ENCODE data around the gene FITM2.

Gene FITM2

DNA sequence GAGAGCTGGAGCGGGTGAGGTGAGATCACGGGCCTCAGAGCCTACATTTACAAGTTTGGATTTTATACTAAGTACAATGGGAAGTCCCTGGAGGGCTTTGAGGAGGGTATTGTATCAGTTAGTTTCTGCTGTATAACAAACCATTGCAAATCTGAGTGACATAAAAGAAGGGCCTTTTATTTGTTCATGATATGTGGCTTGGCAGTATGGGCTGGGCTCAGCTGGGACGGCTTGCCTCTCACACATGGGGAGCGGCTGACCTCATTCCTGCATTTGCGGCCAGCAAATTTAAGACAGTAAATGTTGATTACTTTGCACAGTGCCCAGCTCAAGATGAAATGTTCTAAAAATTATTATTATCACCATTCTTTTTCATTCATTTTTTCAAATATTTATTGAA is 42.2 kb downstream of the FITM2 start (continued):
- TF ChIP-seq, protein P1, sequence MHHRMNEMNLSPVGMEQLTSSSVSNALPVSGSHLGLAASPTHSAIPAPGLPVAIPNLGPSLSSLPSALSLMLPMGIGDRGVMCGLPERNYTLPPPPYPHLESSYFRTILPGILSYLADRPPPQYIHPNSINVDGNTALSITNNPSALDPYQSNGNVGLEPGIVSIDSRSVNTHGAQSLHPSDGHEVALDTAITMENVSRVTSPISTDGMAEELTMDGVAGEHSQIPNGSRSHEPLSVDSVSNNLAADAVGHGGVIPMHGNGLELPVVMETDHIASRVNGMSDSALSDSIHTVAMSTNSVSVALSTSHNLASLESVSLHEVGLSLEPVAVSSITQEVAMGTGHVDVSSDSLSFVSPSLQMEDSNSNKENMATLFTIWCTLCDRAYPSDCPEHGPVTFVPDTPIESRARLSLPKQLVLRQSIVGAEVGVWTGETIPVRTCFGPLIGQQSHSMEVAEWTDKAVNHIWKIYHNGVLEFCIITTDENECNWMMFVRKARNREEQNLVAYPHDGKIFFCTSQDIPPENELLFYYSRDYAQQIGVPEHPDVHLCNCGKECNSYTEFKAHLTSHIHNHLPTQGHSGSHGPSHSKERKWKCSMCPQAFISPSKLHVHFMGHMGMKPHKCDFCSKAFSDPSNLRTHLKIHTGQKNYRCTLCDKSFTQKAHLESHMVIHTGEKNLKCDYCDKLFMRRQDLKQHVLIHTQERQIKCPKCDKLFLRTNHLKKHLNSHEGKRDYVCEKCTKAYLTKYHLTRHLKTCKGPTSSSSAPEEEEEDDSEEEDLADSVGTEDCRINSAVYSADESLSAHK (tag by site-specific recombination; IDR thresholded peaks at IDR 0.05): no peak
- TF ChIP-seq ZNF19 (tag by site-specific recombination; IDR thresholded peaks at IDR 0.05; ENCODE audit: low read depth) (no peak), ZBTB48 (tag by site-specific recombination; IDR thresholded peaks at IDR 0.05) (no peak), ZNF23 (tag by site-specific recombination; IDR thresholded peaks at IDR 0.05; ENCODE audit: borderline replicate concordance) (no peak), ZFP3 (tag by site-specific recombination; IDR thresholded peaks at IDR 0.05; ENCODE audit: low read depth) (no peak)
- TF ChIP-seq, protein P2, sequence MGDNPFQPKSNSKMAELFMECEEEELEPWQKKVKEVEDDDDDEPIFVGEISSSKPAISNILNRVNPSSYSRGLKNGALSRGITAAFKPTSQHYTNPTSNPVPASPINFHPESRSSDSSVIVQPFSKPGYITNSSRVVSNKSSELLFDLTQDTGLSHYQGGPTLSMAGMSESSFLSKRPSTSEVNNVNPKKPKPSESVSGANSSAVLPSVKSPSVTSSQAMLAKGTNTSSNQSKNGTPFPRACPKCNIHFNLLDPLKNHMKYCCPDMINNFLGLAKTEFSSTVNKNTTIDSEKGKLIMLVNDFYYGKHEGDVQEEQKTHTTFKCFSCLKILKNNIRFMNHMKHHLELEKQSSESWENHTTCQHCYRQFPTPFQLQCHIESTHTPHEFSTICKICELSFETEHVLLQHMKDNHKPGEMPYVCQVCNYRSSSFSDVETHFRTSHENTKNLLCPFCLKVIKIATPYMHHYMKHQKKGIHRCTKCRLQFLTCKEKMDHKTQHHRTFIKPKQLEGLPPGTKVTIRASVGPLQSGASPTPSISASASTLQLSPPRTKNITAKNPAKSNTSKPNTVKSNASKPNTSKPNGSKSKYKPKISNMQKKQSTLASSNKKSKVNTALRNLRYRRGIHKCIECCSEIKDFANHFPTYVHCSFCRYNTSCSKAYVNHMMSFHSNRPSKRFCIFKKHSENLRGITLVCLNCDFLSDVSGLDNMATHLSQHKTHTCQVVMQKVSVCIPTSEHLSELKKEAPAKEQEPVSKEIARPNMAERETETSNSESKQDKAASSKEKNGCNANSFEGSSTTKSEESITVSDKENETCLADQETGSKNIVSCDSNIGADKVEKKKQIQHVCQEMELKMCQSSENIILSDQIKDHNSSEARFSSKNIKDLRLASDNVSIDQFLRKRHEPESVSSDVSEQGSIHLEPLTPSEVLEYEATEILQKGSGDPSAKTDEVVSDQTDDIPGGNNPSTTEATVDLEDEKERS (tag by site-specific recombination; IDR thresholded peaks at IDR 0.05): no peak
- TF ChIP-seq, protein P3, sequence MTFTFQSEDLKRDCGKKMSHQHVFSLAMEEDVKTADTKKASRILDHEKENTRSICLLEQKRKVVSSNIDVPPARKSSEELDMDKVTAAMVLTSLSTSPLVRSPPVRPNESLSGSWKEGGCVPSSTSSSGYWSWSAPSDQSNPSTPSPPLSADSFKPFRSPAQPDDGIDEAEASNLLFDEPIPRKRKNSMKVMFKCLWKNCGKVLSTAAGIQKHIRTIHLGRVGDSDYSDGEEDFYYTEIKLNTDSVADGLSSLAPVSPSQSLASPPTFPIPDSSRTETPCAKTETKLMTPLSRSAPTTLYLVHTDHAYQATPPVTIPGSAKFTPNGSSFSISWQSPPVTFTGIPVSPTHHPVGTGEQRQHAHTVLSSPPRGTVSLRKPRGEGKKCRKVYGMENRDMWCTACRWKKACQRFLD (tag by site-specific recombination; IDR thresholded peaks at IDR 0.05): no peak
- TF ChIP-seq, protein P4, sequence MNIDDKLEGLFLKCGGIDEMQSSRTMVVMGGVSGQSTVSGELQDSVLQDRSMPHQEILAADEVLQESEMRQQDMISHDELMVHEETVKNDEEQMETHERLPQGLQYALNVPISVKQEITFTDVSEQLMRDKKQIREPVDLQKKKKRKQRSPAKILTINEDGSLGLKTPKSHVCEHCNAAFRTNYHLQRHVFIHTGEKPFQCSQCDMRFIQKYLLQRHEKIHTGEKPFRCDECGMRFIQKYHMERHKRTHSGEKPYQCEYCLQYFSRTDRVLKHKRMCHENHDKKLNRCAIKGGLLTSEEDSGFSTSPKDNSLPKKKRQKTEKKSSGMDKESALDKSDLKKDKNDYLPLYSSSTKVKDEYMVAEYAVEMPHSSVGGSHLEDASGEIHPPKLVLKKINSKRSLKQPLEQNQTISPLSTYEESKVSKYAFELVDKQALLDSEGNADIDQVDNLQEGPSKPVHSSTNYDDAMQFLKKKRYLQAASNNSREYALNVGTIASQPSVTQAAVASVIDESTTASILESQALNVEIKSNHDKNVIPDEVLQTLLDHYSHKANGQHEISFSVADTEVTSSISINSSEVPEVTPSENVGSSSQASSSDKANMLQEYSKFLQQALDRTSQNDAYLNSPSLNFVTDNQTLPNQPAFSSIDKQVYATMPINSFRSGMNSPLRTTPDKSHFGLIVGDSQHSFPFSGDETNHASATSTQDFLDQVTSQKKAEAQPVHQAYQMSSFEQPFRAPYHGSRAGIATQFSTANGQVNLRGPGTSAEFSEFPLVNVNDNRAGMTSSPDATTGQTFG (tag by site-specific recombination; IDR thresholded peaks at IDR 0.05; ENCODE audit: borderline replicate concordance): no peak

DNA sequence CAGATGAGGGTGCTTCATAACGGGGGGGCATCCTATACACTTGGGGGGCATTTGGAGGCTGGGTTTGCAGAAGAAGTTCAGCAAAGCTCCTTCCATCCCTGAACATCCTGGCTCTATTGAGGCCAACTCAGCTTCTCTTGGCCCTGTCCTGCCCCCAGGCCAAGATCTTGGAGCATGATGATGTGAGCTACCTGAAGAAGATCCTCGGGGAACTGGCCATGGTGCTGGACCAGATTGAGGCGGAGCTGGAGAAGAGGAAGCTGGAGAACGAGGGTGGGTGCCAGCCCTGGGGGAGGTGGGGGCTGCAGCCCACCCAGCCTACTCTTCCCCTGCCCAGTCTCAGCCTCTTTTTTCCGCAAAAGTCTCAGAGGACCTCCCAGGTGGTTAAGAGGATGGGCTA is 46.7 kb downstream of the FITM2 start:
- CTCF ChIA-PET: no interaction called here
- POLR2A ChIA-PET: no interaction called here
- H3K9me3 ChIP-seq (ENCODE audit: control insufficient read depth, insufficient read depth, low read depth, low read length): no peaks in the 10 kb centered on the region
- H3K27ac ChIP-seq (ENCODE audit: extremely low read depth, low read depth, low read length): no peak overlapping the region
- no peaks in the 10 kb centered on the region for H3K36me3 ChIP-seq (ENCODE audit: control insufficient read depth in 2 of 2, insufficient read depth in 1 of 2, low read length in 2 of 2)
- TF ChIP-seq ZBTB21 (tag by site-specific recombination; IDR thresholded peaks at IDR 0.05): no peak
- TF ChIP-seq, protein P5, sequence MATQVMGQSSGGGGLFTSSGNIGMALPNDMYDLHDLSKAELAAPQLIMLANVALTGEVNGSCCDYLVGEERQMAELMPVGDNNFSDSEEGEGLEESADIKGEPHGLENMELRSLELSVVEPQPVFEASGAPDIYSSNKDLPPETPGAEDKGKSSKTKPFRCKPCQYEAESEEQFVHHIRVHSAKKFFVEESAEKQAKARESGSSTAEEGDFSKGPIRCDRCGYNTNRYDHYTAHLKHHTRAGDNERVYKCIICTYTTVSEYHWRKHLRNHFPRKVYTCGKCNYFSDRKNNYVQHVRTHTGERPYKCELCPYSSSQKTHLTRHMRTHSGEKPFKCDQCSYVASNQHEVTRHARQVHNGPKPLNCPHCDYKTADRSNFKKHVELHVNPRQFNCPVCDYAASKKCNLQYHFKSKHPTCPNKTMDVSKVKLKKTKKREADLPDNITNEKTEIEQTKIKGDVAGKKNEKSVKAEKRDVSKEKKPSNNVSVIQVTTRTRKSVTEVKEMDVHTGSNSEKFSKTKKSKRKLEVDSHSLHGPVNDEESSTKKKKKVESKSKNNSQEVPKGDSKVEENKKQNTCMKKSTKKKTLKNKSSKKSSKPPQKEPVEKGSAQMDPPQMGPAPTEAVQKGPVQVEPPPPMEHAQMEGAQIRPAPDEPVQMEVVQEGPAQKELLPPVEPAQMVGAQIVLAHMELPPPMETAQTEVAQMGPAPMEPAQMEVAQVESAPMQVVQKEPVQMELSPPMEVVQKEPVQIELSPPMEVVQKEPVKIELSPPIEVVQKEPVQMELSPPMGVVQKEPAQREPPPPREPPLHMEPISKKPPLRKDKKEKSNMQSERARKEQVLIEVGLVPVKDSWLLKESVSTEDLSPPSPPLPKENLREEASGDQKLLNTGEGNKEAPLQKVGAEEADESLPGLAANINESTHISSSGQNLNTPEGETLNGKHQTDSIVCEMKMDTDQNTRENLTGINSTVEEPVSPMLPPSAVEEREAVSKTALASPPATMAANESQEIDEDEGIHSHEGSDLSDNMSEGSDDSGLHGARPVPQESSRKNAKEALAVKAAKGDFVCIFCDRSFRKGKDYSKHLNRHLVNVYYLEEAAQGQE (tag by site-specific recombination; IDR thresholded peaks at IDR 0.05): peak; percentile 95
- no peaks in the 10 kb centered on the region for H3K4me1 ChIP-seq (ENCODE audit: control insufficient read depth, insufficient read depth, low read length)
- no peak overlapping the region for H3K4me3 ChIP-seq (ENCODE audit: low read depth, low read length)
